ENCODE data around the gene AGBL1.

GRCh38 chr15:86948719-86949118, 869.0 kb downstream of the AGBL1 start:
- TF ChIP-seq CTCF (IDR thresholded peaks at IDR 0.05; ENCODE audit: borderline replicate concordance, extremely low read depth, low read length, poor library complexity, severe bottlenecking) (no peak), EZH2 (IDR thresholded peaks at IDR 0.05; ENCODE audit: borderline replicate concordance, low read depth, low read length, severe bottlenecking) (no peak)

Data from DND-41 (cell line).